DMS 273 (cell line): ENCODE data around the gene EPN1.
"Not testable (repeated sequence)": the region's sequence is repeated elsewhere in the genome, so short reads cannot be mapped to it uniquely, and the experiment has no call there.

ENCODE experiments used
- DNase-seq: peaks from one replicate; lab custom pipeline; 2025; ENCODE audit not compliant: unreplicated experiment; lab: John Stamatoyannopoulos, UW

EPN1 gene

DNA sequence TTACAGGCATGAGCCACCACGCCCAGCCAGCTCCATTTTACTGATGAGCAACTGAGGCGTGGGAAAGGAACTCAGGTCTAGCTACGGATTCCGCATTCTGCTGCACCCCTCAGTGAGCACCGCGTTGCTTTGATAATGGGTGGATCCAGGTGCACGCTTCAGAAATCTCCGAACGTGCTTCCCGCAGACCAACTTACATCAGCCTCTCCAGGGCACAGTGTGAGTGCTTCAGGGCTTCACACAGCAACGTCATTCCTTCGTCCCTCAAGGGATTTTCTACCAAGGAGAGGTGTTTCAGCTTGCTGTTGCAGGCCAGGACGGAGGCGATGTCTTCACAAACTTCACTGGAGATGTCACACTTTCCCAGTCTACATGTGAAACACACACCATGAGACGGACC, 41.5 kb downstream of the EPN1 start:
- no peak for DNase-seq

DNA sequence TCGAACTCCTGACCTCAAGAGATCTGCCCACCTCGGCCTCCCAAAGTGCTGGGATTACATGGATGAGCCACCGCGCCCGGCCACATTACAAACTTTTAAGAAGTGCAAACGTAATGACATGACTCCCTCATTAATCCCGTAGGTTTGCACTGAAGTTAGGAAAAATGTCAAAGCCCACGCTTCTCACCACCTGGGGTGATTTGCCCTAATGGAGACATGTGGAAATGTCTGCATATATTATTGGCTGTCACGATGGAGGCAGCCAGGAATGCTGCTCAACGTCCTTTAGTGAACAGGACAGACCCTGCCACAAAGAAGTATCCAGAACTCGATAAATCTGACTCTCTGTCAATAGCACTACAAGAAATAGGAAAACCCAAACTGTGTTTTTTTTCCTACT, 42.2 kb downstream of the EPN1 start:
- DNase-seq: no peak

DNA sequence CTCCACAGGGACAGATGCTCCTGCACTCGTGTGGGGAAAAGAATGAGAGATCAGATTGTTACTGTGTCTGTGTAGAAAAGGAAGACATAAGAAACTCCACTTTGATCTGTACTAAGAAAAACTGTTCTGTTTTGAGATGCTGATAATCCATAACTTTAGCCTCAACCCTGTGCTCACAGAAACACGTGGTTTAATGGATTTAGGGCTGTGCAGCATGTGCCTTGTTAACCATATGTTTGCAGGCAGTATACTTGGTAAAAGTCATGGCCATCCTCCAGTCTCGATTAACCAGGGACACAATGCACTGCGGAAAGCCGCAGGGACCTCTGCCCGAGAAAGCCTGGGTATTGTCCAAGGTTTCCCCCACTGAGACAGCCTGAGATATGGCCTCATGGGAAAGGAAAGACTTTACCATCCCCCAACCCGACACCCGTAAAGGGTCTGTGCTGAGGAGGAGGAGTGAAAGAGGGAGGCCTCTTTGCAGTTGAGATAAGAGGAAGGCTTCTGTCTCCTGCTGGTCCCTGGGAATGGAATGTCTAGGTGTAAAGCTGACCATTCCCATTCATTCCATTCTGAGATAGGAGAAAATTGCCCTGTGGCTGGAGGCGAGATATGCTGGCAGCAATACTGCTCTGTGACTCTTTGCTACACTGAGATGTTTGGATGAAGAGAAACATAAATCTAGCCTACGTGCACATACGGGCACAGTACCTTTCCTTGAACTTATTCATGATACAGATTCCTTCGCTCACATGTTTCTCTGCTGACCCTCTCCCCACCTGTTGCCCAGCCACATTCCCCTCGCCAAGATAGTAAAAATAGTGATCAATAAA, 43.1 kb downstream of the EPN1 start:
- DNase-seq: not testable (repeated sequence)

DNA sequence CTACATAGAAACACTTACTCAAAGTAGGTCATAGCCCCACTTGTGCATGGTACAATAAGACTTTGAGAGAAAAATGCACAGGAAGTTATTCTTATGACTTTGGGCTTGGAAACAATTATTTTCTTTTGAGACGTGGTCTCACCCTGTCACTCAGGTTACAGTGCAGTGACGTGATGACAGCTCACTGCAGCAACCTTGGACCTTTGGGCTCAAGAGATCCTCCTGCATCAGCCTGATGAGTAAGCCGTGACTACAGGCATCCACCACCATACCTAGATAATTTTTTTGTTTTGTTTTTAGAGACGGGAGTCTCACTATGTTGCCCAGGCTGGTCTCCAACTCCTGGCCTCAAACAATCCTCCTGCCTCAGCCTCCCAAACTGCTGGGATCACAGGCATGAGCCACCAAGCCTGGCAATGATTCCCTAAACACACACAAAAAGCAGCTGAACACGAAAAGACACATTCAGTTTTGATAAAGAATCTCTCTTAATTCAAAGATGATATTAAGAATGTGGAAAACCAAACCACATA, 45.3 kb downstream of the EPN1 start:
- no peak for DNase-seq

DNA sequence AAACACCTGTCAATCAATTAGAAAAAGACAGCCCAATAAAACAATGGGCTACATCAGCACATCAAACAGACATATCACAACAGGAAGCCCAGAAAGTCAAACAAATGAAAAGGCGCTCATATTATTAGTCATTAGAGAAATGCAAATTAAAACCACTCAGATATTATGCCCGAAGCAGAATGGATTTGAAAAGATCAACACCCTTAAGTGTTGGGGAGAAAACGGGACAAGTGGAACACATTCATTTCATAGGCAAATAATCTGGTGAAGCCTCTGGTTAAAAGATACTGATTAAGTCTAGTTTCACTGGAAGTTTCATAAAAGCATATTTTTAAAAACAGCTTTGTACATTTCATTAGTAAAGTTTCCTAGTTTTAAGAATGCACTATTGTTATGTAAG, 45.8 kb downstream of the EPN1 start:
- no peak for DNase-seq

DNA sequence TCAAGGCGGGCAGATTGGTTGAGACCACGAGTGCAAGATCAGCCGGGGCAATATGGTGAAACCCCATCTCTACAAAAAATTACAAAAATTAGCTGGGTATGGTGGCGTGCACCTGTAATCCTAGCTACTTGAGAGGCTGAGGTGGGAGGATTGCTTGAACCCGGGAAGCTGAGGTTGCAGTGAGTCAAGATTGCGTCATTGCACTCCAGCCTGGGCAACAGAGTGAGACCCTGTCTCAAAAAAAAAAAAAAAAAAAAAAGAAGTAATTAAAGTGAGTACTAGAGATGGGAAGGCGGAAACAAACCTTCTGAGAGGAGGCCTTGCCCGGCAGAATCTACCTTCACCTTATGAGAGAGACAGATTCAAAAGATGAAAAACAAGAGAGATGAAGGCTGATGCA, 48.5 kb downstream of the EPN1 start:
- DNase-seq: no peak

DNA sequence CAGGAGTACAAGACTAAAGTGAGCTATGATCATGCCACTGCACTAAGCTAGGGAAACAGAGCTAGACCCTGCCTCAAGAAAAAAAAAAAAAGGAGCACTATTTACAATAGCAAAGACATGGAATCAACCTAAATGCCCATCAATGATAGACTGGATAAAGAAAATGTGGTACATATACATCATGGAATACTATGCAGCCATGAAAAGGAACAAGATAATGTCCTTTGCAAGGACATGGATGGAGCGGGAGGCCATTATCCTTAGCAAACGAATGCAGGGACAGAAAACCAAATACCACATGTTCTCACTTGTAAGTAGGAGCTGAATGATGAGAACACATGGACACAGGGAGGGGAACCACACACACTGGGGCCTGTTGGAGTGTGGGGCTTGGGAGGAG, 55.4 kb downstream of the EPN1 start:
- not testable (repeated sequence) for DNase-seq

DNA sequence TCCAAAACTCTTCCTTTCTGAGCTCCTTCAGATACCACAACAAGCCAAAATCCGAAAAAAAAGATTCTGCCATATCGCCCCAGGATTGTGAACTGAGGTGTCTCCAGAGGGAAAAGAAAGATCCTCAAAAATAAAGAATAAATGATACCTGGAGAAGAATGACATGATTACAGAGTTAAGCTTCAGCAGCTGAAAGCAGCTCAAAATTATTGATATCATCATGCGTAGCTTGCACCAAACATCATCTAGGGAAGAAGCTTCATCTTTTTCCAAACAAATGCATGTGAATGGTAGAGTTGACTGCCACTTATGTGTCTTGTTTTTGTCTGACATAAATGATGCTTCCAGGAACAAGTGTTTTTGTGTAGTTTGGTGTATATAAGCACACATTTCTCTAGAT, 63.3 kb downstream of the EPN1 start, which contains the start of gene NLRP9:
NLRP9 (minus strand) TSS at position 101 of the 400 bp plus-strand sequence; CDS start at position 73, 28 bp downstream.
- DNase-seq: no peak

DNA sequence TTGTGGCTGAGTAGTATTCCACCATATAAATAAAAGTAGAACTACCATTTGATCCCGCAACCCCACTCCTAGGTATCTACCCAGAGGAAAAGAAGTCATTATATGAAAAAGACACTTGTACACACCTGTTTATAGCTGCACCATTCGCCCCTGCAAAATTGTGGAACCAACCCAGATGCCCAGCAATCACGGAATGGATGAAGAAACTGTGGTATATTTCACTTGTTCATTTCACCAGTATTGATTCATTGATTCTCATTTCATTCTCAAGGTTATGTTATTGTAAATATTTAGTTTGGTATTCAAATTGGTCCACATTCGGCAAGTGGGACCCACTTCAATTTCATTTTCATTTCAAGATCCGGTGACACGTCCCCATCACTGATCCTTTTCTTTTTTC, 75.7 kb downstream of the EPN1 start:
- no peak for DNase-seq

DNA sequence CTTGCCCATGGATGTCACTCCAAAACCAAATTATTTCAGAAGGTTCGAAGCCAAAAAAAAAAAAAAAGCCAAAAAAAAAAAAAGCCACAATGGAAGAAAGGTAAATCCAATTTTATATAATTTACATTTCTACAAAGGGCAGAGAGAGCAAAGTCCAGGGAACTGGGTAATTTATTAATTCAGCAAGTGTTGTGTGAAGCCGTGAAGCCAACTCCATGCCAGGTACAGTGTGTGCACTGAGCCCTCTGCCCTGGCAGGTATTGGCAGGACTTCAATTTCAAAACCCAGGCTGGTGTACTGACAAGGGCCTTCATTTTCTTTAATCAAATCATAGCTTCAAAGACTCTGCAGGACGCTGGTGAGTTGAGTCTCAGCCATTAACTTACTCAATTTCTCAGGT, 78.4 kb downstream of the EPN1 start:
- no peak for DNase-seq

DNA sequence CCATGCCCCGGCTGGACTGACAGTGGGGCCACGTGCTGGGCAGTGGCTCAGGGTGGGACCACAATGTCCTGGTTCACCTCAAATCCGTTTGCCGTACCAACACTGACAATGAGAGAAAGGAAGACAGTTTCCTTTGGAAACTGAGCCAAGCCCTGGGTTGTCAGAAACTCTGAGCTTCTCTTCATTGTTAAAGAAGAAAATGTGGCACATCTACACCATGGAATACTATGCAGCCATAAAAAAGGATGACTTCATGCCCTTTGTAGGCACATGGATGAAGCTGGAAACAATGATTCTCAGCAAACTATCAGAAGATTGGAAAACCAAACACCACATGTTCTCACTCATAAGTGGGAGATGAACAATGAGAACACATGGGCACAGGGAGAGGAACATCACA, 81.8 kb downstream of the EPN1 start:
- not testable (repeated sequence) for DNase-seq

DNA sequence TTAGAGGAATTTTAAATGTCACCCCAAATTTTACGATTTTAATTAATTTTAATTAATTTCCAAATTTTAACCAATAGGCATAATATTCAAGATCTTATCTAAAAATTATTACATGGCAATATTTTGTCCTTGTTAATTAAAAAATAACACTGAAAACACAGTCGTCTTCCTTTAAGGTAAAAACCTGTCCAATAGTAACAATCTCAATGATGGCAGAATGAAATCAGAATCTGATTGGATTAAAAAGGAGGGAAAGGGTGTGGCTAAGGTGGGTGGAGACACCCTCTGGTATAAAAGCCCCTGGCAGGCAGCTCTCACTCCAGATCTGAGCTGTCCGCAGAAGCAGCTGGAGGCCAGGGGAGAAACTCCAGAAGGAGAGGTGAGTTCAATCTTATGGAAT, 83.8 kb downstream of the EPN1 start, which contains the start of gene RFPL4A:
RFPL4A (plus strand) TSS at position 301 of the 400 bp plus-strand sequence. CDS start 2,704 bp downstream, outside the sequence.
- not testable (repeated sequence) for DNase-seq
